ENCODE measurements around the gene ZNF107.

DNA sequence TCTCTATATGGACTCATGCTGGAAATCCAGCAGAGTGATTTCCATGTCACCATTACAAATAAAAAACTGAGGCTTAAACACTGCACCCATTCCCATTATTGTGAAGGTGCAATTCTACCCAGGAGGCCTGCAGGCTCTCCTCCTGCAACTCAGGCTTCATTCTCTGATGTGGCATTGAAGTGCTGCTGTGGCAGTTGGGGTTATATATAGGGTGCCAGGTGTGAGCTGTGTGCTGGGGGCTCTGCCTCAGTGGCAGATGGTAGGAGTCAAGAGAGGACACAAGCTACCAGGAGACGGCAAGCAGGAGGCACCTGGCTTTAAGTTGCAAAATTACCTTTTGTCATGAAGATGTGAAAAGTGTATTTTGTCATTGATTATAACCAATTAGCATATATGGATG, 21.3 kb downstream of the ZNF107 start:
- TF ChIP-seq, protein P1, sequence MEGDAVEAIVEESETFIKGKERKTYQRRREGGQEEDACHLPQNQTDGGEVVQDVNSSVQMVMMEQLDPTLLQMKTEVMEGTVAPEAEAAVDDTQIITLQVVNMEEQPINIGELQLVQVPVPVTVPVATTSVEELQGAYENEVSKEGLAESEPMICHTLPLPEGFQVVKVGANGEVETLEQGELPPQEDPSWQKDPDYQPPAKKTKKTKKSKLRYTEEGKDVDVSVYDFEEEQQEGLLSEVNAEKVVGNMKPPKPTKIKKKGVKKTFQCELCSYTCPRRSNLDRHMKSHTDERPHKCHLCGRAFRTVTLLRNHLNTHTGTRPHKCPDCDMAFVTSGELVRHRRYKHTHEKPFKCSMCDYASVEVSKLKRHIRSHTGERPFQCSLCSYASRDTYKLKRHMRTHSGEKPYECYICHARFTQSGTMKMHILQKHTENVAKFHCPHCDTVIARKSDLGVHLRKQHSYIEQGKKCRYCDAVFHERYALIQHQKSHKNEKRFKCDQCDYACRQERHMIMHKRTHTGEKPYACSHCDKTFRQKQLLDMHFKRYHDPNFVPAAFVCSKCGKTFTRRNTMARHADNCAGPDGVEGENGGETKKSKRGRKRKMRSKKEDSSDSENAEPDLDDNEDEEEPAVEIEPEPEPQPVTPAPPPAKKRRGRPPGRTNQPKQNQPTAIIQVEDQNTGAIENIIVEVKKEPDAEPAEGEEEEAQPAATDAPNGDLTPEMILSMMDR (conservative IDR thresholded peaks at IDR 0.05; ENCODE audit: low read length) = no peak
- TF ChIP-seq EZH2phosphoT487 (IDR thresholded peaks at IDR 0.05; ENCODE audit: borderline replicate concordance, low read depth, low read length) = no peak

All from OCI-LY7 (cell line).